ENCODE measurements around the gene KIF20A. TPM values are rescaled to one million over a fixed set of nuclear protein-coding genes. Genes with fewer than 3 reads are reported as not detected.
A peak's percentile ranks its signal among the peaks of the same experiment; 100 is the strongest.

The KIF20A gene
- total and polyA plus RNA-seq, 2 donors = 0.43 to 25.4 TPM

- Histone ChIP-seq H3K4me1 (ENCODE audit: insufficient read depth) (no peaks in the 10 kb centered on the region), H3K27ac (ENCODE audit: low read depth) (no peak within 1 kb of the TSS), H3K36me3 (ENCODE audit: insufficient read depth) (peaks cover 2% of the 10 kb centered on the region), H3K4me3 (ENCODE audit: low read depth, low read length) (peak within 1 kb of the TSS; percentile 92)
- peak; percentile 98 for DNase-seq (ENCODE audit: extremely low spot score)
- under 1% methylated on average over 32 of the region's 32 CpGs for WGBS
Measured at GRCh38 chr5:138213161-138214029, 34.5 kb downstream of the KIF20A start, which contains the start of gene CDC23. Gene CDC23, minus strand, starts transcription at chr5:138213323. Its CDS starts 11 bp downstream, at chr5:138213312.

- 91% methylated on average over 2 of the region's 2 CpGs for WGBS
- no peaks in the 10 kb centered on the region for H3K36me3 ChIP-seq (ENCODE audit: insufficient read depth)
- H3K27ac ChIP-seq (ENCODE audit: low read depth) = no peak overlapping the region
- no peak for DNase-seq (ENCODE audit: extremely low spot score)
- H3K4me1 ChIP-seq (ENCODE audit: insufficient read depth) = no peaks in the 10 kb centered on the region
- H3K4me3 ChIP-seq (ENCODE audit: low read depth, low read length) = no peak overlapping the region
Measured at GRCh38 chr5:138216799-138217198, 37.9 kb downstream of the KIF20A start.

- H3K4me1 ChIP-seq (ENCODE audit: insufficient read depth) = no peaks in the 10 kb centered on the region
- no peak overlapping the region for H3K27ac ChIP-seq (ENCODE audit: low read depth)
- WGBS = 95% methylated on average over 1 of the region's 1 CpG
- no peak overlapping the region for H3K4me3 ChIP-seq (ENCODE audit: low read depth, low read length)
- DNase-seq (ENCODE audit: extremely low spot score) = no peak
- no peaks in the 10 kb centered on the region for H3K36me3 ChIP-seq (ENCODE audit: insufficient read depth)
Measured at GRCh38 chr5:138223532-138223931, 44.6 kb downstream of the KIF20A start.

GRCh38 chr5:138224712-138225111 is 45.8 kb downstream of the KIF20A start:
- no peaks in the 10 kb centered on the region for H3K36me3 ChIP-seq (ENCODE audit: insufficient read depth)
- no peak for DNase-seq (ENCODE audit: extremely low spot score)

GRCh38 chr5:138226910-138227309 is 48.0 kb downstream of the KIF20A start:
- no peak overlapping the region for H3K4me3 ChIP-seq (ENCODE audit: low read depth, low read length)
- H3K27ac ChIP-seq (ENCODE audit: low read depth) = no peak overlapping the region
- H3K4me1 ChIP-seq (ENCODE audit: insufficient read depth) = no peaks in the 10 kb centered on the region
- no peaks in the 10 kb centered on the region for H3K36me3 ChIP-seq (ENCODE audit: insufficient read depth)
- no peak for DNase-seq (ENCODE audit: extremely low spot score)

More at GRCh38 chr5:138224712-138225111, 45.8 kb downstream of the KIF20A start:
- Histone ChIP-seq H3K4me1 (ENCODE audit: insufficient read depth) (no peaks in the 10 kb centered on the region), H3K4me3 (ENCODE audit: low read depth, low read length) (no peak overlapping the region), H3K27ac (ENCODE audit: low read depth) (no peak overlapping the region)
- 83% methylated on average over 6 of the region's 6 CpGs for WGBS

- H3K27ac ChIP-seq (ENCODE audit: low read depth) = no peak overlapping the region
- WGBS = 73% methylated on average over 6 of the region's 6 CpGs
- H3K4me1 ChIP-seq (ENCODE audit: insufficient read depth) = no peaks in the 10 kb centered on the region
- H3K4me3 ChIP-seq (ENCODE audit: low read depth, low read length) = no peak overlapping the region
- H3K36me3 ChIP-seq (ENCODE audit: insufficient read depth) = no peaks in the 10 kb centered on the region
- no peak for DNase-seq (ENCODE audit: extremely low spot score)
Measured at GRCh38 chr5:138229387-138229786, 50.5 kb downstream of the KIF20A start.

GRCh38 chr5:138230261-138230660 is 51.3 kb downstream of the KIF20A start:
- DNase-seq (ENCODE audit: extremely low spot score) = no peak
- no peaks in the 10 kb centered on the region for H3K4me1 ChIP-seq (ENCODE audit: insufficient read depth)

GRCh38 chr5:138230981-138231589 is 52.2 kb downstream of the KIF20A start:
- H3K4me3 ChIP-seq (ENCODE audit: low read depth, low read length) = no peak overlapping the region
- H3K27ac ChIP-seq (ENCODE audit: low read depth) = no peak overlapping the region
- no peak for DNase-seq (ENCODE audit: extremely low spot score)
- H3K4me1 ChIP-seq (ENCODE audit: insufficient read depth) = no peaks in the 10 kb centered on the region
- H3K36me3 ChIP-seq (ENCODE audit: insufficient read depth) = no peaks in the 10 kb centered on the region
- WGBS = 50% methylated on average over 7 of the region's 7 CpGs

More at GRCh38 chr5:138230261-138230660, 51.3 kb downstream of the KIF20A start:
- Histone ChIP-seq H3K27ac (ENCODE audit: low read depth) (no peak overlapping the region), H3K36me3 (ENCODE audit: insufficient read depth) (no peaks in the 10 kb centered on the region), H3K4me3 (ENCODE audit: low read depth, low read length) (no peak overlapping the region)

- Histone ChIP-seq H3K36me3 (ENCODE audit: insufficient read depth) (no peaks in the 10 kb centered on the region), H3K27ac (ENCODE audit: low read depth) (no peak overlapping the region), H3K4me3 (ENCODE audit: low read depth, low read length) (no peak overlapping the region), H3K4me1 (ENCODE audit: insufficient read depth) (no peaks in the 10 kb centered on the region)
- DNase-seq (ENCODE audit: extremely low spot score) = no peak
- 74% methylated on average over 2 of the region's 2 CpGs for WGBS
Measured at GRCh38 chr5:138233280-138233679, 54.4 kb downstream of the KIF20A start.

- Histone ChIP-seq H3K27ac (ENCODE audit: low read depth) (no peak overlapping the region), H3K36me3 (ENCODE audit: insufficient read depth) (no peaks in the 10 kb centered on the region), H3K4me3 (ENCODE audit: low read depth, low read length) (no peak overlapping the region), H3K4me1 (ENCODE audit: insufficient read depth) (no peaks in the 10 kb centered on the region)
- 89% methylated on average over 2 of the region's 2 CpGs for WGBS
- DNase-seq (ENCODE audit: extremely low spot score) = no peak
Measured at GRCh38 chr5:138234651-138235050, 55.7 kb downstream of the KIF20A start.

Other genes with a start within 250 kb of the KIF20A start
- gene FAM13B, start 146.0 kb upstream of the KIF20A start, total RNA-seq = 107 TPM
- gene FAM13B, start 146.0 kb upstream of the KIF20A start, polyA plus RNA-seq = 32.6 TPM
- not detected for gene WNT8A, start 95.1 kb upstream of the KIF20A start, total RNA-seq
- not detected for gene WNT8A, start 95.1 kb upstream of the KIF20A start, polyA plus RNA-seq
- gene NME5, start 39.7 kb upstream of the KIF20A start, total RNA-seq = 6.7 TPM
- gene NME5, start 39.7 kb upstream of the KIF20A start, polyA plus RNA-seq = 1.7 TPM
- 45.8 TPM for gene BRD8, start 482 bp upstream of the KIF20A start, total RNA-seq
- 33.9 TPM for gene BRD8, start 482 bp upstream of the KIF20A start, polyA plus RNA-seq
- 44.1 TPM for gene CDC23, start 34.2 kb downstream of the KIF20A start, total RNA-seq
- 20.1 TPM for gene CDC23, start 34.2 kb downstream of the KIF20A start, polyA plus RNA-seq
- gene GFRA3, start 95.5 kb downstream of the KIF20A start, total RNA-seq = 2.4 TPM
- 3.3 TPM for gene GFRA3, start 95.5 kb downstream of the KIF20A start, polyA plus RNA-seq
- 6.1 TPM for gene CDC25C, start 152.7 kb downstream of the KIF20A start, total RNA-seq
- gene CDC25C, start 152.7 kb downstream of the KIF20A start, polyA plus RNA-seq = 0.13 TPM
- gene FAM53C, start 159.2 kb downstream of the KIF20A start, total RNA-seq = 20.3 TPM
- gene FAM53C, start 159.2 kb downstream of the KIF20A start, polyA plus RNA-seq = 22.9 TPM
- gene KDM3B, start 173.6 kb downstream of the KIF20A start, total RNA-seq = 68.7 TPM
- gene KDM3B, start 173.6 kb downstream of the KIF20A start, polyA plus RNA-seq = 36.2 TPM